Renal cortex interstitium (tissue), 11 donors: ENCODE measurements around the gene CWC27. TPM values are rescaled to one million over a fixed set of nuclear protein-coding genes. Genes with fewer than 3 reads are reported as not detected.
A peak's percentile ranks its signal among the peaks of the same experiment; 100 is the strongest.

Experiments used
- DNase-seq, 11 donors: peaks; one replicate each; pipeline ENCODE4 v3.0.0-alpha.2; 2013; ENCODE audit warnings: low read depth in 9 of 11, low spot score in 4 of 11; ENCODE audit errors: extremely low read depth in 1 of 11
- polyA plus RNA-seq, 3 donors: library from polyadenylated mRNA; unstranded; fragments of 120-200 nt; gene quantifications; one replicate each; pipeline ENCODE4 v1.2.1, GENCODE V29; 2013; ENCODE audit not compliant: insufficient read length in 3 of 3

Gene CWC27
- polyA plus RNA-seq, 3 donors: 32.6 to 46.3 (median 39.8) TPM

DNA sequence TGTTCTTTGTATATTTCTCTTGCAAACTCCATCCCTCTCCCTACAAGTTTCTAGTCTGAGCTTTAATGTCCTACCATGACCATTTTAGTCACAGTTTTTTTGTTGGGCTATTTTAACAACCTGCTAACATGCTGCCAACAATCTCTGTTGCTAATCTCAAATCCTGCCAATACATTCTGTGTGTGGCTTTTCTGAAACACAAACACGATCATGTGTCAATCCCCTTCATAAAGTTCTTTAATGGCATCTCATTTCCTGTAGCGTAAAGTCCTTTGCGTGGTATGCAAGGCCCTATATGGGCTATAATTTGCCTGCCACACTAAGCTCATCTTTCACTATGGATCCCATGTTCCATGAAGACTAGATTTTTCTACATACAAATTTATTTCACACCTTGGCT is 180.6 kb downstream of the CWC27 start:
- no peak for DNase-seq

DNA sequence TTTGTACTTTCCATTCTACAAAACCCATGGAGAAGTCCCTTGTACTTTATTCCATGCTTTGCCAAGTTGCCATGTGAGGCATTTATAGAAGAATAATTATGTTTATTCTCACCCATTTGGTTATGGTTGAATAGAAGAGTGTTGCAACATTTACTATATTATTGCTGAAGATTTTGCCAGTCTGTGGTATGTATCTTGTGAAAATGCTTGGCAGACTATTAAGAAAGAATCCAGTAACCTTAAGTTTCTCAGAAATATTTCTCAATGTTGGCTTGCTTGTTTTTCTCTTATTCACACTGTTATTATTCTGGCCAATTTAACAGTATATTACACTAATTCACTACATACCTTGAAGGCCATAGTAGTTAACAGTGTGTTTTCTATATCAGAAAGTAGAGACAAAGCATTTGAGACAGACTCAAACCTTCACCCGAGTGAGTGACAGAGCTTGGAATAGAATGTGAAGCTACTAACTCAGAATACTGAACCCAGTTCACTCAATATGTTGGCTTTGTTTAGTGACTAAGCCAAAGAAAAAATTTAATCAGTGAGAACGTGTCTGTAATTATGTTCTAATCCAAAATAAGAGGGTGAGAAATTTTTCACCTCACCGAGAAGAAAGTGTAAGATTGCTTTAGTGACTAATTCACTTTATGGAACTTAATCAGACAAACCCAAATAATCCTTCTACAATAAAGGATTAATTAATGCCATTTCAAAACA is 184.4 kb downstream of the CWC27 start:
- no peak for DNase-seq

DNA sequence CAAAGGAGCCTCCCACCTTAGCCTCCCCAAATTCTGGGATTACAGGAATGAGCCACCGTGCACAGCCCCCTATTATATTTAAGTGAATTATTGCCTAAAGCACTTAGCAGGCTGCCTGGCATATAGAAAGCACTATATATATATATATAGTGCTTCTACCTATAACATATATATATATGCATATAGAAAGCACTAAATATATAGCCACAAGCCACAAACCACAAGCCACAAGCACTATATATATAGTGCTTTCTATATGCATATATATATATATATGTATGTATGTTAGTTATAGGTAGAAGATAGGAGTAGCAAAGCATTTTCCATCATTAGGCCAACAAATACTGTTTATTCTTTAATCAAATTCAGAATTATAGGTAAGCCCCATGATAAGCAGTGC is 185.8 kb downstream of the CWC27 start:
- DNase-seq: no peak

DNA sequence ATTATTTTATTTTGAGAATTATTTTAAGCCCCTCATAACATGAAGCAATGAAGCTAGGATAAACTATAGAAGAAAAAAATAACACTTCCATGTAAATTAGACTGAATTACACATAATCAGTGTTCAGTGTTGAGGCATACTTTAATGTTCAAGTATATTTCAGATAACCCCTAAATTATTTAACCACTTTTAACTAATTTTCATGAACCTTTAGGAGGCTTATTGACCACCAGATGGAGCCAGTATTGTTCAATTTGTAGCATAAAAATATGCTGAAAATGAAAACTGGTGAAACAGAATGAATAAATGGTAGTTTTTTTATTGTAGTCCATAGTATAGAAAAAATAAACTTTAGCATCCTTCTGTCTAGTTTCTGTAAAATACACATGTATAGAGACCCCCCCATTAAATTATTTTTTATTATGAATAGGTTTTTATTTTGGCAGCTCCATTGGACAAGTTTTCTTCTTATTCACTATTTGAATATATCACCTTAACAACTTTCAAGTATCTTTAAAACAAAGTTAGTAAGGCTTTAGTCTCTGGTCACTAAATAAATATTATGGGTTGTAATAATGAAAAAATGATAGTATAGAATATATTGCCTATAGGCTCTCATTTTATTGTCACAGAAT is 190.1 kb downstream of the CWC27 start:
- peak in 1 of 11 donors; percentile 4 for DNase-seq

DNA sequence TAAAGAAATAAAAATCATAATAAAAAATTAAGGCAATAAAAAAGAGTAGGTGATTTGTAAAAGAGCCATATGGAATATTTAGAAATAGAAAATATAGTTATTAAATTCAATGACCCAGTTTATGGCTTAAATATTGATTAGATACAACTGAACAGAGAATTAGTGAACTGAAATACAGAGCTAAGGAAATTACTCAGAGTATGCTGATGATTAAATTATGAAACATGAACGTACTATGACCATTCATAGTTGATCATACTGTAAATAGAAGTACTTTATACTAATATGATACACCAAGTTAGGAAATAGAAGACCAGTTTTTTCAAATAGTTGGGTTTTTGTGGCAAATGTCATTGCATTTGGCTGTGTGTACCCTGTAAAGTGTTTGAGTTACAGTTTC is 194.5 kb downstream of the CWC27 start:
- DNase-seq: no peak

DNA sequence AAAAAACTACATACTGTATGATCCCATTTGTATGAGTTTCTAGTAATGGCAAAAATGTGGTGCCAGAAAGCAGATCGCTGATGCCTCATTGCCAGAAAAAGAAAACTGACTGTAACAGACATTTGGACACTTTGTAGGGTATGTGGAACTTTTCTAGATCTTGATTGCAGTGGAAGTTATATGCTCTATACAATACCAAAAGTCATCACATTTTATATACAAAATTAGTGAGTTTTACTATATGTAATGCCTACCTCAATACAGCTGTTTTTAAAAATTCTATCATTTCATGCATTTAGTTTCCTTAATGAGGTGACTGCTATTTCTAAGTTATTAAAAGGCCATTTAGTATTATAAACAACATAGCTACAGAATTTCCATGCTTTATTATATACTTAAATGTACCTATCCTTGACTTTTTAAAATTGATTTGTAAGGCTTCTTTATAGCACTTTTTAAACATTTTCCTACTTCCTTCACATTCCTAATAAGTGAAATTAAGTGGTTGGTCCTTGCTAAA is 199.9 kb downstream of the CWC27 start:
- DNase-seq: no peak

DNA sequence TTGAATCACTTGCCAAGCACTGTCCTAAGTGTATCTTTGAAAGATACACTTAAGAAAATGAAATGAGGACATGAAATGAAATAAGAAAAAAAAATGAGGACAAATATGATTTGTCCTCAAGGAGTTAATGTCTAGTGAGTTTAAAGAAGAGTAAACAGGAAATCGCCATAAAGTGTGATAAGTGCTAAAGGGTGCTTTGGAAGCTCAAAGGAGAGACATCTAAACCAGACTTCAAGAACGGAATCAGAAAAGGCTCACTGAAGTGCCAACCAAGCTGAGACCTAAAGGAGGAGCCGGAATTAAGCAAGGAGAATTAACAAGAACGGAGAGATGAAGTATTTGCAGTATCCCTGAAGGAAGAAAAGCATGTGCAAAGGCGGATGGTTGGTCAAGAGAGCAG is 200.8 kb downstream of the CWC27 start:
- no peak for DNase-seq

DNA sequence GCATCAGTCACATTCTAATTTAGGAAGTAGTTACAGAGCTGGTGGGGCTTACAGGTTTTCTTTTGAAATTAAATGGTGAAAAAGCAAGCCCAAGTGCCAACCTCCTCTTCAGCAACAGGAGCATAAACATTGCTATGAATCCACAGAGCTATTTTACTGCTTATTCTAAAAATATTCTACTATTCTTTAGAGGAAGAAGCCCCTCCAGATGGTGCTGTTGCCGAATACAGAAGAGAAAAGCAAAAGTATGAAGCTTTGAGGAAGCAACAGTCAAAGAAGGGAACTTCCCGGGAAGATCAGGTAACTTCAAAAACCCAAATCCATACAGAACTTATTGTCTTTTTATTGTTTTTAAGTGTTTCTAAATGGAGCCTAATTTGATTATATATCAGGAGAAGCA is 202.8 kb downstream of the CWC27 start:
- DNase-seq: no peak

DNA sequence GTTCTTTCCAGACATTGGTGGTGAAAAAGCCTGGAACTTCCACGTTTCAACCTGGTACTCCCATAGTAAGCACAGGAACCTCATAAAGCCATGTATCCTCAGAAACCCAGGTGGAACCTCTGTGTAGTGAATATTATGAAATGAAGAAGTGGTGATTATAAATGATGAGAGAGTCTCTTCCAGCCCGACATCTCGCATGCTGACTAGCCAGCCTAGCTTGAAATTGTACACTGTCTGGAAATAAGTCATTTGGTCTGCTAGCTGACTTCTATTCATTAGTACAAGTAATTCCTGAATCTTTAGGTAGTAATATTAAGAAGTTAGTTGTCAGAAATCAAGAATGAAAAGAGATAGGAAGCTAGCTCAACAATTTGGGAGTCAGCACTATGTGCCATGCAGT is 203.3 kb downstream of the CWC27 start:
- DNase-seq: no peak

DNA sequence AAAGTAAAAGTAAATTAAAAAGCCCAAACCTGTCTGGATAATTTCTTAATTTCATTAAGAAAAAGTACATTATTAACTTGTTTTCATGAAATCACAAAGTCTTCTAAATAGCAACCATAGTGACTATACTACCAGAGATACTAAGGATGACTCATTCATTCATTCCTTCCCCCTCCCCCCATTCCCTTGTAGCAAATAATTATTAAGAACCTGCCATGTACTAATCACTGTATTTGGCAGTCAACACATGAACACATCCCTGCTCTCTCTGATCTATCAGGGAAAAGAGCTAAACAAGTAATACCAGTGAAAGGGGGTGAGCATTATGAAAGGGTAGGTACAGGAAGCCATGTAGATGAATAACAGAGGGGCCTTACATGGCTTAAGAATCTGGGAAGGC is 203.9 kb downstream of the CWC27 start:
- no peak for DNase-seq

DNA sequence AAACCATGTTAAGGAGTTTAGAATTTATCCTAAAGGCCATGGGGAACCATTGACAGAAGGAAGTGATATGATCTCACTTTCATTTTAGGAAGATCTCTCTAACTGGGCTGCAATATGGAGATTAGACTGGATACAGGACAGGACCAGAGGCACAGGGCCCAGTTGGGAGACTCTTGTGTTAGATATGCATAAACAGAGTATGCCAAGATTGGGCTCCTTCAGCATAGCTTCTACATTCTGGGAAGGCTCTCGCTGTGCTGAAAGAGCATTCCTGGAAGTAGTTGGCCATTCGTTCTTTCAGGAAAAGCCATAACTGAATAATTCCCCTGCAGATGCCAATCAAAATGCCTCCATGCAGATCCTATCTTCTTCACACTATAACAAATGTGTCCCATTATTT is 204.5 kb downstream of the CWC27 start:
- no peak for DNase-seq

DNA sequence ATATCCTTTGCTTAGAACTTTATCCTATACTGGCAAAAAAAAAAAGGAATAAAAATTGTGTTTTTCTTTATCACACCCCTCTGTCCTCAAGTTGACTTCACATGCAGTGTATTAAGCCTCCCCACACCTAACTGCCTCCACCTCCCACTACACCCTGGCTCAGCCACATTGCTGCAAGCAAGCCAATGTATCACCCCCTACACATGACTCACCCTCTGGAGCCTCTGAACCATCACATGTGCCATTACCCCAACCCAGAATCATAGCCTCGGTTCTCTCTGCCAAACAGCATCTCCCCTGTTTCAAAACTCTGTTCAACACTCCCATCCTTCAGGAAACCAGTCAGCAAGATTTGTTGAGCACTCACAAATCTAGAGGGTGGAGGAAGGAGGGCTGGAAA is 209.0 kb downstream of the CWC27 start:
- no peak for DNase-seq

DNA sequence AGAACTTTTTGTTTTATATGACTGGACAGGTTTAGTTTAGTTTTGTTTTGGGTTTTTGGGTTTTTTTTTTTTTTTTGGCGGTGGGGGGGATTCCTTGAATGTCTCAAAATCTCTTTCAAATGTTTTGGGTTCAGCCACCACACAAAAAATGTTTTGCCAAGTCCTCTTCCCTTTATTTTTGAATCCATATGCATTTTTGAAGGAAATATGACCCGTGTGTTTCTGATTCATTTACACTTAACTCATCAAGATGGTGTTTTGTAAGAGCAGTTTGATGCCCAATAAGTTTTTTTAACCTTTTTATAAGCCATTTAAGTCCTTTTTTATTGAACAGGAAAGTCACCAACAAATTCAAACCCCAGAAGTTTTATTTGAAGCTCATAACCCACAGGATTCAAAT is 209.8 kb downstream of the CWC27 start:
- no peak for DNase-seq

DNA sequence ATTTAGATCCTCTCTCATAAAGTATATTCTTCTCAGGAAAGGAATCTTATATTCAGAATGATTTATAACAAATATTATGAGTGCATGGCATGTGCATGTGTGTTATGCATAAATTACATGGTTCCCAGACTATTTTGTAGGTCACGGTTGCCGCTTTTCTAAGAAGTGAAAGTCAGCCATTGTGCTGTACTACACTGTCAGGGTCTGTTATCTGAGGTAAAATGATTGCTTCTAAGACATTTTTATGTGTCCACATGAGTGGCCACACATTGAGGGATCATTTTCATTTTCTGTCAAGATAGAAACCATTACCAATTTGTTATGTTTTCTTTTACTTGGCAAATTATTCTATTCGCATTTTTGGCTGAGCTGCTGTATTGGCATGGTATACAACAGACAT is 210.8 kb downstream of the CWC27 start:
- peak in 4 of 11 donors; percentile 8 to 19 (median 12) for DNase-seq

DNA sequence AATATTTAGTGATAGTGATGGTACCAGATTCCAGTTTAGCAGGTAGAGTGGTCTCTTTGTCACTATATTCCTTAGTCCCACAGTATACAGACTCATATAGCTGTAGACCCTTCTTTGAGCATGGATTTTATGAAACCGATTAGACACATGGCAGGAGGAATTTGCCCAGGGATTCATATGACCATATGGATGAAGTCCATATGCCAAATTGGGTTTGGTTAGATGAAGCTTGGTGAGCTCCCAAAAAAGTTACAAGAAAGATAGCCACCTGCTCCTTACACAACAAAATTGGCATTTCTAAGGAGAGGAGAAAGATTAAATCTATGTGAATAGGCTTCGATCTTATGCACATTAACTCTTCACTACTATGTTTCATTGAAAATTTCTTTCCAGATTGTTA is 211.4 kb downstream of the CWC27 start:
- DNase-seq: no peak

DNA sequence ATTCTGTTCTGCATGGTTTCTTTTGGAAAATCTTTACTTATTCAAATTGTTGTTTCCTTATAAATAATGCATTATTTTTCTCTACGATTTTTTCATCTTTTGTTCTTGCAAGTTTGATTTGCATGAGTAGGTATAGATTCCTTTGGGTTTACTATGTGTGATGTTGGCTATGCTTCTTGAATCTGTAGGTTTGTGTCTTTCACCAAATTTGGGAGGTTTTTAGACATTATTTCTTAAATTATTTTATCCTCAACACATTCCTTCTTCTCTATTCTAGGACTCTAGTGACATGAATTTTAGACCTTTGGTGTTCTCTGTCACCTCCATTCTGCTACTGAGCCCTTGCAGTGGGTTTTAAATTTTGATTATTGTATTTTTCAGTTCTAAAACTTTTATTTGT is 219.0 kb downstream of the CWC27 start:
- DNase-seq: no peak

DNA sequence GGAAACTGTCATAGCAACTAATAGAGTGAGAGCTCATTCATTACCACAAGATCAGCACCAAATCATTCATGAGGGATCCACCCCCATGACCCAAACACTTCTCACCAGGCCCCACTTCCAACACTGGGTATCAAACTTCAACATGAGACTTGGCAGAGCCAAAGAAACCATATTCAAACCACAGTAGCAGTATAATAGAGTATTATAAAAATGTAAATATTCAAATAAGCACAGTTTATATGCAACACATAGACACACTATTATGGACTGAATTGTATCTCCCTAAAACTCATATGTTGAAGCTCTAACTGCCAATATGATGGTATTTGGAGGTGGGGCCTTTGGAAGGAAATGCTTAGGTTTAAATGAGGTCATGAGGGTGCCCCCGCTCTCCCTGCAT is 240.5 kb downstream of the CWC27 start:
- DNase-seq: no peak

DNA sequence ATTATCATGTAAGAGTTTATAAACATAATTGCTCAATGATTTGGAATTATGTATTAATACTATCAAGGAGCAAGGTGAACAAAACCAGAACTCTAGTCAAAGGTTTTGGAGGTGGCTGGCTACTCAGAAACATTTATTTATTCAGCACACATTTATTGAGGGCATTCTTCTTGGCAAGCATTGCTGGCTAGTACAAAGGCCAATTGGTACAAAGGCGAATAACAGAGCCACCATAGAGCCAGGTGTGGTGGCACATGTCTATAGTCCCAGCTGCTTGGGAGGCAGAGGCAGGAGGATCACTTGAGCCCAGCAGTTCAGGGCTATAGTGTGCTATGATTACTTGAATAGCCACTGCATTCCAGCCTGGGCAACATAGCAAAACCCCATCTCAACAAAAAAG is 242.1 kb downstream of the CWC27 start:
- DNase-seq: no peak

DNA sequence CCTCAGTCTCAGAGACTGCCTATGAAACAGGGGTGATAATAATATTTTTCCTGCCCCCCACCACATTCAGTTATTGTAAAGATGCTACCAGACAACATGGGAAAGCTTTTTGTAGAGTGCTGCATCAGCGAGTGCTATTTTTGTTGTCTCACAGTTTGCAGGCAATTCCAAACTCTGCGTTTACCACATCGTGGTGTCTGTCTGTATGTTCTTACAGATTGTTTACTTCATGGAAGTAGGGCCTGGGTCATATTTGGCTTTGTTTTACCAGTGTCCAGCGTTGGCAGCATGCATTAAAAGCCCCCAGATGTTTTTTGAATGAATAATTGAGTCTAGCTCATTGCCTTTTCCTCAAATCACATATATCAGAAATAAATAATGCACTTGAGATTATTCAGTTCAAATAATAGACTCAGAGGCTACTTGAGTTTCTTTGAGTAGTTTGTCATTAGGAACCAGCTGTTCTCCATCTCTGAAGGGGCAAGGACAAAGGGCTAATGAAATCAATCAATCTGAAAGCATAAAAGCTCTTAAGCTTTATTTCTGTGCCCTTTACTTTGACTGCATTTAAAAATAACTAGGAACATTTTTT is 243.7 kb downstream of the CWC27 start:
- DNase-seq: peak in 1 of 11 donors; percentile 28

DNA sequence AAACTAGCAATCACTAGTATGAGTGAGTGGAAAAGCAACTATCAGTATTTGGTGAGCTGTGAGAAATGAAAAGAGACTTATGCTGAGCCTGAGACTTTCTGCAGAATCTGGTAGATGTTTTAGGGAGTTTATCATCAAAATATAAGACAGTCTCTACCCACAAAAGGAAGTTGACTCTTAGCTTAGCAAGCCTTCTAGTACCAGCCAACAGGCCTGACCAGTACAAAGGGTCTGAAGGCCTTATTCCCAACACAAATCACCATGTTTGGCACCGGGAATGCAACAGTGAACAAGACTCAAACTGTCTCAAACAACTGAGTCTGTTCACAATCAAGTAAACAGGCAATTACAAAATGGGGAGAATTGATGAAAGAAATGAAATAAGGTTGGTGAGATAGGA is 244.4 kb downstream of the CWC27 start:
- no peak for DNase-seq
